H1 (cell line): Measurements from ENCODE around the gene P2RX2. TPM values are rescaled to one million over a fixed set of nuclear protein-coding genes. Genes with fewer than 3 reads are reported as not detected.
A peak's percentile ranks its signal among the peaks of the same experiment; 100 is the strongest.

Experiments
- CTCF ChIA-PET: fragments of 300-600 bp; sonication (Branson Sonifier 250); formaldehyde crosslinking; loops from one replicate; lab custom pipeline; 2021; ENCODE audit not compliant: partially characterized antibody; lab: Charles Lee
- POLR2A ChIA-PET: fragments of 300-600 bp; sonication (Branson Sonifier 250); formaldehyde crosslinking; loops from one replicate; lab custom pipeline; 2021; ENCODE audit warnings: inconsistent platforms; ENCODE audit not compliant: partially characterized antibody; lab: Charles Lee
- DNase-seq, 2 experiments: peaks; one replicate each; pipeline versions ENCODE4 v3.0.0 to v3.0.0-alpha.2; 2010 to 2022; ENCODE audit warnings: low spot score in 2 of 2, low read depth in 1 of 2, mixed read lengths in 1 of 2
- FAIRE-seq: peaks from 2 replicates; lab custom pipeline; 2011; peaks lifted over from hg19 to GRCh38; lab: Jason Lieb, UNC
- H2AFZ ChIP-seq: 2 replicates; pipeline ENCODE4 v1.8.1; 2012; ENCODE audit warnings: low read length, inconsistent platforms
- H2AK5ac ChIP-seq: 2 replicates; pipeline ENCODE4 v1.6.1; 2013; ENCODE audit warnings: low read depth, low read length
- H2BK120ac ChIP-seq: replicated peaks from 2 replicates; pipeline ENCODE3; 2013; ENCODE audit warnings: low read depth, low read length, inconsistent platforms
- H2BK12ac ChIP-seq: 2 replicates; pipeline ENCODE4 v1.6.1; 2013; ENCODE audit warnings: low read depth, low read length
- H2BK15ac ChIP-seq: 2 replicates; pipeline ENCODE4 v1.6.1; 2013; ENCODE audit warnings: low read length
- H2BK20ac ChIP-seq: 2 replicates; pipeline ENCODE4 v1.6.1; 2013; ENCODE audit warnings: low read length
- H2BK5ac ChIP-seq: 2 replicates; pipeline ENCODE4 v1.6.1; 2013; ENCODE audit warnings: low read depth, low read length
- H3K14ac ChIP-seq: 2 replicates; pipeline ENCODE4 v1.6.1; 2013; ENCODE audit warnings: inconsistent platforms; ENCODE audit not compliant: insufficient read length
- H3K18ac ChIP-seq: 2 replicates; pipeline ENCODE4 v1.6.1; 2013; ENCODE audit warnings: low read length; ENCODE audit errors: extremely low read depth
- H3K23ac ChIP-seq: 2 replicates; pipeline ENCODE4 v1.6.1; 2013; ENCODE audit warnings: inconsistent platforms; ENCODE audit not compliant: insufficient read length
- H3K23me2 ChIP-seq: 2 replicates; pipeline ENCODE4 v1.6.1; 2013; ENCODE audit warnings: low read depth, low read length
- H3K27ac ChIP-seq: 2 replicates; pipeline ENCODE4 v1.6.1; 2011; ENCODE audit warnings: low read depth, low read length, inconsistent platforms
- H3K27me3 ChIP-seq, 4 experiments: replicated peaks in 1 of 4; 1 replicate in 1 of 4; 2 replicates in 3 of 4; pipeline versions ENCODE4 v1.6.1 to v1.8.1; 2011 to 2013; ENCODE audit warnings: low read length in 3 of 4, mild to moderate bottlenecking in 3 of 4, inconsistent platforms in 2 of 4, mixed read lengths in 2 of 4, moderate library complexity in 1 of 4; ENCODE audit not compliant: control insufficient read depth in 3 of 4, insufficient read depth in 3 of 4; ENCODE audit errors: extremely low read depth in 1 of 4
- H3K36me3 ChIP-seq, 4 experiments: 2 replicates each; pipeline versions ENCODE4 v1.6.1 to v1.8.1; 2011 to 2013; ENCODE audit warnings: mild to moderate bottlenecking in 4 of 4, low read length in 3 of 4, moderate library complexity in 2 of 4, control low read depth in 1 of 4, inconsistent platforms in 1 of 4; ENCODE audit not compliant: insufficient read depth in 4 of 4, control insufficient read depth in 2 of 4
- H3K4ac ChIP-seq: replicated peaks from 2 replicates; pipeline ENCODE3; 2013; ENCODE audit warnings: low read length, low read depth, mixed read lengths, inconsistent platforms; ENCODE audit not compliant: insufficient read length
- H3K4me1 ChIP-seq, 4 experiments: replicated peaks in 1 of 4; 1 replicate in 1 of 4; 2 replicates in 3 of 4; pipeline versions ENCODE4 v1.6.1 to v1.8.1; 2011 to 2013; ENCODE audit warnings: low read length in 3 of 4, inconsistent platforms in 2 of 4, mixed read lengths in 1 of 4; ENCODE audit not compliant: insufficient read depth in 4 of 4, control insufficient read depth in 3 of 4
- H3K4me2 ChIP-seq, 2 experiments: 2 replicates each; pipeline versions ENCODE4 v1.6.1 to v1.8.1; 2011 to 2013; ENCODE audit warnings: low read depth in 2 of 2, low read length in 2 of 2, control low read depth in 1 of 2, inconsistent platforms in 1 of 2, mild to moderate bottlenecking in 1 of 2; ENCODE audit not compliant: insufficient read depth in 1 of 2
- H3K4me3 ChIP-seq, 4 experiments: fragments of 200-600, 300-600 bp in 1 of 4; sonication (generic), shearing (Covaris generic), sonication (Bioruptor Twin) in 1 of 4; 2 replicates each; pipeline versions ENCODE4 v1.5.1 to v1.8.1; 2011 to 2016; ENCODE audit warnings: low read length in 4 of 4, low read depth in 3 of 4, control low read depth in 2 of 4, inconsistent platforms in 2 of 4, mild to moderate bottlenecking in 2 of 4, mixed read lengths in 1 of 4, moderate library complexity in 1 of 4; ENCODE audit not compliant: insufficient read depth in 2 of 4; ENCODE audit errors: extremely low read depth in 1 of 4
- H3K56ac ChIP-seq: replicated peaks from 2 replicates; pipeline ENCODE3; 2013; ENCODE audit warnings: low read depth, mild to moderate bottlenecking, mixed read lengths, low read length, inconsistent platforms; ENCODE audit not compliant: insufficient read length
- H3K79me1 ChIP-seq: 2 replicates; pipeline ENCODE4 v1.6.1; 2013; ENCODE audit warnings: low read depth, low read length, control low read depth
- H3K79me2 ChIP-seq, 2 experiments: 2 replicates each; pipeline versions ENCODE4 v1.6.1 to v1.8.1; 2012 to 2013; ENCODE audit warnings: low read length in 2 of 2, mild to moderate bottlenecking in 2 of 2, inconsistent platforms in 1 of 2; ENCODE audit not compliant: insufficient read depth in 2 of 2, control insufficient read depth in 1 of 2
- H3K9ac ChIP-seq, 4 experiments: replicated peaks in 1 of 4; 1 replicate in 1 of 4; 2 replicates in 3 of 4; pipeline versions ENCODE4 v1.6.1 to v1.8.1; 2011 to 2013; ENCODE audit warnings: low read depth in 3 of 4, low read length in 3 of 4, control low read depth in 2 of 4, mild to moderate bottlenecking in 2 of 4, moderate library complexity in 2 of 4, inconsistent platforms in 1 of 4; ENCODE audit errors: extremely low read depth in 1 of 4
- H3K9me3 ChIP-seq, 2 experiments: 2 replicates each; pipeline versions ENCODE4 v1.6.1 to v1.8.1; 2012 to 2013; ENCODE audit warnings: mild to moderate bottlenecking in 2 of 2, moderate library complexity in 2 of 2, control low read depth in 1 of 2, inconsistent platforms in 1 of 2, low read depth in 1 of 2, low read length in 1 of 2, mixed read lengths in 1 of 2; ENCODE audit not compliant: insufficient read depth in 2 of 2
- H4K20me1 ChIP-seq, 2 experiments: replicated peaks in 1 of 2; 2 replicates each; pipeline versions ENCODE3 to v1.8.1; 2011 to 2013; ENCODE audit warnings: inconsistent platforms in 2 of 2, low read length in 2 of 2, mild to moderate bottlenecking in 1 of 2; ENCODE audit not compliant: insufficient read depth in 2 of 2, control insufficient read depth in 1 of 2
- H4K5ac ChIP-seq: 2 replicates; pipeline ENCODE4 v1.6.1; 2013; ENCODE audit warnings: low read length, low read depth, mixed read lengths, inconsistent platforms; ENCODE audit not compliant: insufficient read length
- H4K8ac ChIP-seq: 2 replicates; pipeline ENCODE4 v1.8.0; 2013; ENCODE audit warnings: mild to moderate bottlenecking, moderate library complexity, low read length, inconsistent platforms; ENCODE audit not compliant: insufficient read depth; ENCODE audit errors: extremely low read depth
- H4K91ac ChIP-seq: replicated peaks from 2 replicates; pipeline ENCODE3; 2013; ENCODE audit warnings: low read length, mixed read lengths, inconsistent platforms; ENCODE audit not compliant: insufficient read length
- CBX5 ChIP-seq: fragments of 300-800, 300-1000 bp; sonication (generic); IDR thresholded peaks from 2 replicates; pipeline ENCODE4 v1.7.1; 2016; ENCODE audit warnings: antibody characterized with exemption, low read length, low read depth
- JUN ChIP-seq: IDR thresholded peaks from 2 replicates; pipeline ENCODE4 v1.6.1; 2011; ENCODE audit warnings: low read depth, mild to moderate bottlenecking, improper control_type of control experiment, low read length
- SRF ChIP-seq: IDR thresholded peaks from 2 replicates; pipeline ENCODE4 v1.6.1; 2011; ENCODE audit warnings: mild to moderate bottlenecking, low read depth, low read length, moderate library complexity
- WGBS, 2 experiments: shearing (Covaris generic) in 1 of 2; methylation state at CpG; one replicate each; pipeline versions ENCODE4 v1.1.6 to v1.1.7; 2013 to 2015; ENCODE audit warnings: low lambda C conversion rate in 2 of 2, mixed read lengths in 2 of 2, inconsistent platforms in 1 of 2, low coverage in 1 of 2, missing lambda C conversion rate in 1 of 2; ENCODE audit not compliant: insufficient replicate concordance in 2 of 2, insufficient coverage in 1 of 2, insufficient read length in 1 of 2; ENCODE audit errors: extremely low coverage in 1 of 2, missing lambda C conversion rate in 1 of 2; 5-methylcytosine and 5-hydroxymethylcytosine counted together
- polyA plus RNA-seq, 7 experiments: library from polyadenylated mRNA; depleted of rRNA in 3 of 7; stranded (reverse) in 5 of 7; unstranded in 2 of 7; fragments of >200 nt in 5 of 7; fragments of 200-250 nt in 2 of 7; gene quantifications; 1 replicate in 5 of 7; 2 replicates in 1 of 7; 4 replicates in 1 of 7; pipeline versions ENCODE4 v1.2.1 to v1.2.3, GENCODE V29; 2011 to 2013; ENCODE audit warnings: missing spikeins in 2 of 7, mixed read lengths in 2 of 7
- total RNA-seq: library from RNA; stranded (reverse); fragmentation: NEBNext Ultra II Directional; extraction: Animal tissue kit (Norgen Biotek cat#: 25700); gene quantifications from 2 replicates; pipeline ENCODE4 v1.2.1, GENCODE V29; 2021

The P2RX2 gene
- total and polyA plus RNA-seq, 2 of the 8 experiments (the other 6 are each of a cell fraction or from before 2014, with no cell fraction given): 0.84 to 2.2 TPM

- no peak overlapping the region for H4K8ac ChIP-seq
- H3K27ac ChIP-seq: no peak overlapping the region
- no peak overlapping the region for H2BK120ac ChIP-seq
- H3K14ac ChIP-seq: no peak overlapping the region
- H2BK12ac ChIP-seq: no peak overlapping the region
- H4K20me1 ChIP-seq: peaks cover under 1 to 8% of the 10 kb centered on the region in 2 experiments
- peaks cover 2 to 18% of the 10 kb centered on the region in 2 experiments; a peak in 3 of 4 replicates for H3K9me3 ChIP-seq
- no peak overlapping the region for H2BK15ac ChIP-seq
- H3K18ac ChIP-seq: no peak overlapping the region
- no peaks in the 10 kb centered on the region; the same call in 1 of the 2 replicates for H3K23me2 ChIP-seq
- ChIA-PET CTCF (interaction anchor here (0.7 to 3.1 kb wide), 7 partner anchors 14 to 289 kb away, joined by 3 to 37 read pairs (median 5); no protein-coding TSS in a partner anchor), POLR2A (interaction anchor here (1.0 to 4.2 kb wide), 3 partner anchors 12 to 35 kb away, joined by 4 to 28 read pairs (median 8); no protein-coding TSS in a partner anchor)
- no peak overlapping the region for H2BK20ac ChIP-seq
- 79% methylated on average over 4 of the region's 4 CpGs; no CpG with 5 or more reads in 1 of the 2 experiments for WGBS, 2 experiments
- H2AFZ ChIP-seq: no peak overlapping the region
- H2BK5ac ChIP-seq: no peak overlapping the region
- H3K79me1 ChIP-seq: no peaks in the 10 kb centered on the region
- H2AK5ac ChIP-seq: no peak overlapping the region
- peaks cover 31 to 68% (median 49%) of the 10 kb centered on the region in 4 experiments for H3K27me3 ChIP-seq
- H3K4ac ChIP-seq: no peak overlapping the region
- FAIRE-seq (no peak), DNase-seq (no peak)
- H3K36me3 ChIP-seq: no peaks in the 10 kb centered on the region
- no peak overlapping the region for H4K91ac ChIP-seq
- no peak for TF ChIP-seq CBX5
- TF ChIP-seq JUN: no peak
- peak; percentile 54; the same call in 1 of the 2 replicates for TF ChIP-seq SRF
- no peak overlapping the region for H3K23ac ChIP-seq
- H4K5ac ChIP-seq: no peak overlapping the region
- H3K4me2 ChIP-seq: no peak overlapping the region
- no peaks in the 10 kb centered on the region for H3K79me2 ChIP-seq
- H3K9ac ChIP-seq: no peak overlapping the region
- no peak overlapping the region for H3K4me3 ChIP-seq
- peaks cover 0 to 3% (median 0%) of the 10 kb centered on the region in 4 experiments; a peak in 2 of 7 replicates for H3K4me1 ChIP-seq
- no peak overlapping the region for H3K56ac ChIP-seq
Observed at GRCh38 chr12:132617135-132617701, 1.4 kb upstream of the P2RX2 start.
